Measurements from ENCODE around the gene CAVIN2.

DNA sequence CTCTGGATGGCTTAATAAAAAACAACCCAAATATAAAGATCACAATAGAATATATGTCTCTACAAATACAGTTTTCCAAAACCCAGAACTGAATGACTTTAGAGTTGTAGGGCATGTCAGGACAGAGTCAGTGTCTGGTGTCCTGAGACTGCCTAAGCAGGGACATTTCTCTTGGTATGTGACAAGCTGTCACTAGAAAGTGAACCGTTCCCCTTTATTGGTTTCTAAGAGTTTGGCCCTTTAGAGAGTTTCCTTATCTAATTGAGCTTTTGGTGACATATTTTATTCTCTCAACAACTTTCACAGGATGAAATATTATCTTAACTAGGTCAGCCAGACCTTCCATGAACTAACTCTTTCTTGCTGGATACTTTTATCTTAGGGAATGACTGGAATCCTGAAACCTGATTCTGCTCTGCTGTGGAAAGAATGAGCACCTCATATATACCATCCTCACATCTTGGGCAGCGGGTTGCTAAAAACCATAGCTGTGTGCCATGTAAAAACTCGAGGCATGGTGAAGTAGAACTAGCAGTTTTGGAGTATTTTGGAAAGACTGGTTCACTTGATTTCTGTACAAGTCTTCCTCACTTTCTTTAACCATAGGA is 54.8 kb downstream of the CAVIN2 start:
- TF ChIP-seq, protein P1, sequence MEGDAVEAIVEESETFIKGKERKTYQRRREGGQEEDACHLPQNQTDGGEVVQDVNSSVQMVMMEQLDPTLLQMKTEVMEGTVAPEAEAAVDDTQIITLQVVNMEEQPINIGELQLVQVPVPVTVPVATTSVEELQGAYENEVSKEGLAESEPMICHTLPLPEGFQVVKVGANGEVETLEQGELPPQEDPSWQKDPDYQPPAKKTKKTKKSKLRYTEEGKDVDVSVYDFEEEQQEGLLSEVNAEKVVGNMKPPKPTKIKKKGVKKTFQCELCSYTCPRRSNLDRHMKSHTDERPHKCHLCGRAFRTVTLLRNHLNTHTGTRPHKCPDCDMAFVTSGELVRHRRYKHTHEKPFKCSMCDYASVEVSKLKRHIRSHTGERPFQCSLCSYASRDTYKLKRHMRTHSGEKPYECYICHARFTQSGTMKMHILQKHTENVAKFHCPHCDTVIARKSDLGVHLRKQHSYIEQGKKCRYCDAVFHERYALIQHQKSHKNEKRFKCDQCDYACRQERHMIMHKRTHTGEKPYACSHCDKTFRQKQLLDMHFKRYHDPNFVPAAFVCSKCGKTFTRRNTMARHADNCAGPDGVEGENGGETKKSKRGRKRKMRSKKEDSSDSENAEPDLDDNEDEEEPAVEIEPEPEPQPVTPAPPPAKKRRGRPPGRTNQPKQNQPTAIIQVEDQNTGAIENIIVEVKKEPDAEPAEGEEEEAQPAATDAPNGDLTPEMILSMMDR (IDR thresholded peaks at IDR 0.05), result no peak
- TF ChIP-seq POLR2A (IDR thresholded peaks at IDR 0.05), result no peak
- TF ChIP-seq POLR2AphosphoS5 (IDR thresholded peaks at IDR 0.05), result no peak
- no peak for TF ChIP-seq EP300 (IDR thresholded peaks at IDR 0.05)

All from upper lobe of left lung (tissue), 4 donors.